Measurements from ENCODE around the gene ADRB1. TPM values are rescaled to one million over a fixed set of nuclear protein-coding genes. Genes with fewer than 3 reads are reported as not detected.

ADRB1 gene
- total RNA-seq, 3 donors from 2014 or later: 0.66 to 2.4 (median 1.3) TPM

- no peaks in the 10 kb centered on the region for H3K9me3 ChIP-seq
- H3K27me3 ChIP-seq: no peaks in the 10 kb centered on the region
- no peak for DNase-seq (ENCODE audit: low spot score in 2 of 2)
- intact Hi-C loops (cut with DNase I; ENCODE audit: low total_unique reads): no loop called here
- no peak overlapping the region for H3K27ac ChIP-seq
- H3K4me1 ChIP-seq: no peaks in the 10 kb centered on the region
- no peak overlapping the region for H3K4me3 ChIP-seq
- H3K36me3 ChIP-seq: no peaks in the 10 kb centered on the region
- TF ChIP-seq POLR2A (IDR thresholded peaks at IDR 0.05) (no peak), POLR2AphosphoS5 (IDR thresholded peaks at IDR 0.05) (no peak), CTCF (IDR thresholded peaks at IDR 0.05) (no peak)
Observed at GRCh38 chr10:114061148-114061547, 17.5 kb downstream of the ADRB1 start.

DNA sequence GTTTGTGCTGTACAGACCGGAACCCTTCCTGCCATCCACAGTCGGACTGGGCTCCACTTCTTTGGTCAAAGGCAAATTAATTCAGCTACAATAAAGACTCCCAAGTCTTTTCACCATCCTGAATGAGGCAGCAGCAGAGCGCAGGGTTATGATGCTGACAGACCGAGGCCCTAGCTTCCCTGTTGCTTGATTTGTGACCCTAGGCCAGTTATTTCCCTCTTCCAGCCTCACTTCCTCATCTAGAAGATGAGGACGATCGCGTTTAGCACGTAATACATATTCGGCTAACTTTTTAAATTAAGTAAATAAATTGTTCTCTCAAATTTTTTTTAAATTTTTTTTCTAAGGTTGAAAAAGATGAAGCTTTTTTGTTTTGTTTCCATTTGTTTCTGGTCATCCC, 18.1 kb downstream of the ADRB1 start:
- Histone ChIP-seq H3K4me1 (no peaks in the 10 kb centered on the region), H3K9me3 (no peaks in the 10 kb centered on the region), H3K27ac (no peak overlapping the region), H3K4me3 (no peak overlapping the region), H3K27me3 (no peaks in the 10 kb centered on the region), H3K36me3 (no peaks in the 10 kb centered on the region)
- intact Hi-C loops (cut with DNase I; ENCODE audit: low total_unique reads): no loop called here
- TF ChIP-seq POLR2AphosphoS5 (IDR thresholded peaks at IDR 0.05) (no peak), POLR2A (IDR thresholded peaks at IDR 0.05) (no peak), CTCF (IDR thresholded peaks at IDR 0.05) (no peak)
- DNase-seq (ENCODE audit: low spot score in 2 of 2): no peak

GRCh38 chr10:114064151-114065048, 20.7 kb downstream of the ADRB1 start:
- H3K4me1 ChIP-seq: no peaks in the 10 kb centered on the region
- no peak for TF ChIP-seq POLR2AphosphoS5 (IDR thresholded peaks at IDR 0.05)
- no peak for TF ChIP-seq CTCF (IDR thresholded peaks at IDR 0.05)
- TF ChIP-seq POLR2A (IDR thresholded peaks at IDR 0.05): no peak
- no peak overlapping the region for H3K4me3 ChIP-seq
- DNase-seq (ENCODE audit: low spot score in 2 of 2): no peak
- H3K9me3 ChIP-seq: no peaks in the 10 kb centered on the region
- intact Hi-C loops (cut with DNase I; ENCODE audit: low total_unique reads): no loop called here
- no peaks in the 10 kb centered on the region for H3K36me3 ChIP-seq
- H3K27me3 ChIP-seq: no peaks in the 10 kb centered on the region
- no peak overlapping the region for H3K27ac ChIP-seq

DNA sequence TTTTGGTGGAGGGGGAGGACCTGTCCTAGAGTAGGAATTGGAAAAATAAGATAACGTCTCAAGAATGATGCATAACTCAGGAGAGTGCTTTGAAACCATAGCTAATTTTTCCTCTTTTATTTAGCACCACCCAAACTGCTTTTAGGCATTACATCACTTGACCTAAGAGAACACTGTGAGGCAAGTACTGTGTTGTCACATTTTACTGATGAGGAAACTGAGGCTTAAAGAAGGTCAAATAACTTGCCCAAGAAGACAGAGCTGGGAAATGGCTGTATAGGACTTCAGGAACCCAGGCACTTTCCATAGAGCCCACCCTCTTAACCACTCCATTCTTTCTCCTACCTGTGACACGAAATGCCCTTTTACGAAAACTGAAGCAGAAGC, 21.4 kb downstream of the ADRB1 start:
- Histone ChIP-seq H3K4me3 (no peak overlapping the region), H3K27ac (no peak overlapping the region), H3K9me3 (no peaks in the 10 kb centered on the region), H3K36me3 (no peaks in the 10 kb centered on the region), H3K27me3 (no peaks in the 10 kb centered on the region), H3K4me1 (no peaks in the 10 kb centered on the region)
- intact Hi-C loops (cut with DNase I; ENCODE audit: low total_unique reads): no loop called here
- TF ChIP-seq POLR2A (IDR thresholded peaks at IDR 0.05) (no peak), POLR2AphosphoS5 (IDR thresholded peaks at IDR 0.05) (no peak), CTCF (IDR thresholded peaks at IDR 0.05) (no peak)
- no peak for DNase-seq (ENCODE audit: low spot score in 2 of 2)

DNA sequence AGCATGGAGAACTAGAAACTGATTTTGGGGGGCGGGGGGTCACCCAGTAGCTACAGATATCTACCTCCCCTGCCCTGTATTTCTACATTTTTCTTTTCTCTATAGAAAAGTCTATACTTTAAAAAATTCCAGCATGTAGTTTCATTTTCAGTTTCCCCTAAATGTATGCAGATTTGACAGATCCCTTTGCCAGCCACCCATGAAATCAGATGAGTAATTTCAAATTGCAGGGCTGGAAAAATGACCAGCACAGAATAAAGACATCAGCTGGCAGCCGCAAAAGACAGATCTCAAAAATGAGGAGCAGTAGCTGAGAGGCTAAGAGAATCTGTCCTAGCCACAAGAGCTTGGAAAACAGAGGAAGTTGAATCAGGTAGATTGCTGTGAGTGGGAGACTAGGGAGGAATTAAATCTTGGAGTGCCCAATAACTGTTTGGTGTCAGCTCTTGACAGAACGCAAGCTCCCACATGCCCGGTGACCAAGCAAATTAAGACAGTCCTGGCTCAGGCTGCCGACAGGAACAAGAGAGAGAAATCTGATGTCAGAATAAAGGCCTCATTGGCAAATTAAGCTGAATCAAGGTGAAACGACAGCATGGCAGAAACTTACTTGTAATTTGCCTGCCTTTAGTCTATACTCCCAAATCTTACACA, 24.5 kb downstream of the ADRB1 start:
- no peaks in the 10 kb centered on the region for H3K4me1 ChIP-seq
- no peaks in the 10 kb centered on the region for H3K9me3 ChIP-seq
- intact Hi-C loops (cut with DNase I; ENCODE audit: low total_unique reads): no loop called here
- no peaks in the 10 kb centered on the region for H3K36me3 ChIP-seq
- DNase-seq (ENCODE audit: low spot score in 2 of 2): peak in 1 of 2 donors; percentile 69
- H3K27me3 ChIP-seq: no peaks in the 10 kb centered on the region
- no peak overlapping the region for H3K4me3 ChIP-seq
- no peak for TF ChIP-seq POLR2A (IDR thresholded peaks at IDR 0.05)
- TF ChIP-seq CTCF (IDR thresholded peaks at IDR 0.05): no peak
- TF ChIP-seq POLR2AphosphoS5 (IDR thresholded peaks at IDR 0.05): no peak
- peak overlapping the region in 1 of 2 donors; percentile 60 for H3K27ac ChIP-seq

Measured in breast epithelium (tissue), 4 donors.